Astrocyte (in vitro differentiated cells and primary cell): ENCODE data around the gene MFN2.

ENCODE experiments used
- EZH2 ChIP-seq: IDR thresholded peaks from 2 replicates; pipeline ENCODE4 v1.6.1; 2012; ENCODE audit warnings: mild to moderate bottlenecking, low read length, inconsistent platforms; ENCODE audit not compliant: insufficient read depth
- TF ChIP-seq, protein P1 (sequence below): IDR thresholded peaks from 2 replicates; pipeline ENCODE4 v1.5.1; 2011; ENCODE audit warnings: low read depth, mild to moderate bottlenecking, inconsistent platforms, low read length, moderate library complexity; ENCODE audit not compliant: insufficient read depth

DNA sequence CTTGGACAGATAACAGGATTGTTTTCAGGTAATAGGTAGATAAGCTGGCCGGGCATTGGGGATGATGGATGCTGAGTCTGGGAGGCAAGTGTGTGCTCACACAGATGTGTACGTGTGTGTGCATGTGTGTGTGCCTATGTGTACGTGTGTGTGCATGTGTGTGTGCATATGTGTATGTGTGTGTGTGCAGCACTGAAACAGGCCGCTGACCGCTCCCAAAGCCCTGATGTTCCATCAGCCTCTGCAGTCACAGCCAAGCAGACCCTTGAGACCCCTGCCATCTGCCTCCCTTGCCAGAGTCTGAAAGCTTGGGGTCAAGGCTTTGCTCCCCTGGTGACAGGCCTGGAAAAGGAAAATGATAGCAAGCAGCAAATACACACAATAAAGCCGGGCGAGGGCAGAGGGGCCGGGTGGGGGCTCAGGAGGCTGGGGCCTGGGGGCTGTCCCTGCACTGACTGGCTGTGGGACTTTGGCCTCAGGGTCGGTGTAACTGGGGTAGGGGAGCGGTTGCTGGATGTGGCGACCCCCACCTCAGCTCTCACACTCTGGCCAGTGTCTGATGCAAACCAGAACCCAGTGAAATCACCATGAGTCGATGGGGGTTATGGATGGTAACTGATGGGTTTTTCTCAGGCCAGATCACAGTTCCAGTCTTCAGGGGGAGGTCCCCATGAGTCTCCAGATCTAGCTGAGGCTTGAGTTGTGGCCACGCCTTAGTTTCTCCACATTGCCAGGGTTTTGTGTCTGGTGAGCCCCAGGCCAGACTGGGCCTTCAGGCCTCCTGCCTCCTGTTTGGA lies 73.7 kb downstream of the MFN2 start:
- TF ChIP-seq, protein P1, sequence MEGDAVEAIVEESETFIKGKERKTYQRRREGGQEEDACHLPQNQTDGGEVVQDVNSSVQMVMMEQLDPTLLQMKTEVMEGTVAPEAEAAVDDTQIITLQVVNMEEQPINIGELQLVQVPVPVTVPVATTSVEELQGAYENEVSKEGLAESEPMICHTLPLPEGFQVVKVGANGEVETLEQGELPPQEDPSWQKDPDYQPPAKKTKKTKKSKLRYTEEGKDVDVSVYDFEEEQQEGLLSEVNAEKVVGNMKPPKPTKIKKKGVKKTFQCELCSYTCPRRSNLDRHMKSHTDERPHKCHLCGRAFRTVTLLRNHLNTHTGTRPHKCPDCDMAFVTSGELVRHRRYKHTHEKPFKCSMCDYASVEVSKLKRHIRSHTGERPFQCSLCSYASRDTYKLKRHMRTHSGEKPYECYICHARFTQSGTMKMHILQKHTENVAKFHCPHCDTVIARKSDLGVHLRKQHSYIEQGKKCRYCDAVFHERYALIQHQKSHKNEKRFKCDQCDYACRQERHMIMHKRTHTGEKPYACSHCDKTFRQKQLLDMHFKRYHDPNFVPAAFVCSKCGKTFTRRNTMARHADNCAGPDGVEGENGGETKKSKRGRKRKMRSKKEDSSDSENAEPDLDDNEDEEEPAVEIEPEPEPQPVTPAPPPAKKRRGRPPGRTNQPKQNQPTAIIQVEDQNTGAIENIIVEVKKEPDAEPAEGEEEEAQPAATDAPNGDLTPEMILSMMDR, result no peak
- no peak for TF ChIP-seq EZH2
